RWPE1 (cell line): ENCODE data around the gene USP20.

Experiments
- CTCF ChIA-PET: fragments of 350-600 bp; sonication (Branson Sonifier 250); formaldehyde crosslinking; extraction: SDS; loops from one replicate; lab custom pipeline; 2021; lab: Yijun Ruan, JAX
- POLR2A ChIA-PET: fragments of 400-600 bp; formaldehyde crosslinking; extraction: SDS; loops from one replicate; lab custom pipeline; 2020; ENCODE audit warnings: antibody characterized with exemption; ENCODE audit not compliant: low non-redundant PET; lab: Yijun Ruan, JAX
- DNase-seq: peaks from one replicate; pipeline ENCODE4 v3.0.0; 2012; ENCODE audit warnings: low spot score
- H3K27ac ChIP-seq: fragments of 450-650 bp; 2 replicates; pipeline ENCODE4 v1.5.1; 2017
- TF ChIP-seq, protein P1 (sequence below): fragments of 450-650 bp; conservative IDR thresholded peaks from 2 replicates; pipeline ENCODE4 v1.5.1; 2017; ENCODE audit warnings: low read depth, mild to moderate bottlenecking

USP20 gene

DNA sequence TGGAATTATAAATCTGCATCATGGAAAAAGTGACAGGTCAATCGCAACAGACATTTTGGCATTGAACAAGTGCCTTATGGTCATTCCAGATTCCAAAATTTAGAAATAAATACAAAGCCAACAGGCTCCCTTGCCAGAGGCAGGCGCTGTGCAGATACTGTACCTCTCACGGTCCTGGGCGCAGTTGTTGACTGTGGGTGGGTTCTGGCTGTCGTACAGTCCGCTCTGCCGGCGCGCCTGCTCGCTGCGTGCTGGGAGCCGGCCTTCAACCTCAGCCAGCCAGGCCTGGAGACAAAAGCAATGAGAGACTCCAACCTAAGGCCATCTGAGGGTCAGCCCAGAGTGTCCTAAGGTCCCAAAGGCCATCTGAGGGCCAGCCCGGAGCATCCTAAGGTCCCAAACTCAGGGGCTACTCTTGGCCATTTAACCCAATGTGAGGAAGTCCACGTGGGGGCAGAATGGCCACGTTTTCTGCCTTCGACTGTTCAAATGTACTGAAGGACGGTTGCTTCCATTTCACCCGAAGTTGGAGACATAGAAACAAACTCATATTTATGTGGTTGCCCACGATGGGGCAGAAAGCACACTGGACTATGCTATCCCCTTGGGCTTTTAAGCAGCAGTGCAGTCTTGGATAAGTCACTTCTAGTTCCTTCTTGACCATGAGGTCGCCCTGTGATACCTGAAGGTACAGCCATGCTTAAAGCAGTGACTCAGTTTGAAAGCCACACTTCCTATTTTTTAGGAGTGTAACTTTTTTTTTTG is 65.2 kb downstream of the USP20 start:
- CTCF ChIA-PET: no interaction called here
- TF ChIP-seq, protein P1, sequence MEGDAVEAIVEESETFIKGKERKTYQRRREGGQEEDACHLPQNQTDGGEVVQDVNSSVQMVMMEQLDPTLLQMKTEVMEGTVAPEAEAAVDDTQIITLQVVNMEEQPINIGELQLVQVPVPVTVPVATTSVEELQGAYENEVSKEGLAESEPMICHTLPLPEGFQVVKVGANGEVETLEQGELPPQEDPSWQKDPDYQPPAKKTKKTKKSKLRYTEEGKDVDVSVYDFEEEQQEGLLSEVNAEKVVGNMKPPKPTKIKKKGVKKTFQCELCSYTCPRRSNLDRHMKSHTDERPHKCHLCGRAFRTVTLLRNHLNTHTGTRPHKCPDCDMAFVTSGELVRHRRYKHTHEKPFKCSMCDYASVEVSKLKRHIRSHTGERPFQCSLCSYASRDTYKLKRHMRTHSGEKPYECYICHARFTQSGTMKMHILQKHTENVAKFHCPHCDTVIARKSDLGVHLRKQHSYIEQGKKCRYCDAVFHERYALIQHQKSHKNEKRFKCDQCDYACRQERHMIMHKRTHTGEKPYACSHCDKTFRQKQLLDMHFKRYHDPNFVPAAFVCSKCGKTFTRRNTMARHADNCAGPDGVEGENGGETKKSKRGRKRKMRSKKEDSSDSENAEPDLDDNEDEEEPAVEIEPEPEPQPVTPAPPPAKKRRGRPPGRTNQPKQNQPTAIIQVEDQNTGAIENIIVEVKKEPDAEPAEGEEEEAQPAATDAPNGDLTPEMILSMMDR: no peak
- POLR2A ChIA-PET: no interaction called here
- H3K27ac ChIP-seq: no peak overlapping the region
- DNase-seq: no peak

DNA sequence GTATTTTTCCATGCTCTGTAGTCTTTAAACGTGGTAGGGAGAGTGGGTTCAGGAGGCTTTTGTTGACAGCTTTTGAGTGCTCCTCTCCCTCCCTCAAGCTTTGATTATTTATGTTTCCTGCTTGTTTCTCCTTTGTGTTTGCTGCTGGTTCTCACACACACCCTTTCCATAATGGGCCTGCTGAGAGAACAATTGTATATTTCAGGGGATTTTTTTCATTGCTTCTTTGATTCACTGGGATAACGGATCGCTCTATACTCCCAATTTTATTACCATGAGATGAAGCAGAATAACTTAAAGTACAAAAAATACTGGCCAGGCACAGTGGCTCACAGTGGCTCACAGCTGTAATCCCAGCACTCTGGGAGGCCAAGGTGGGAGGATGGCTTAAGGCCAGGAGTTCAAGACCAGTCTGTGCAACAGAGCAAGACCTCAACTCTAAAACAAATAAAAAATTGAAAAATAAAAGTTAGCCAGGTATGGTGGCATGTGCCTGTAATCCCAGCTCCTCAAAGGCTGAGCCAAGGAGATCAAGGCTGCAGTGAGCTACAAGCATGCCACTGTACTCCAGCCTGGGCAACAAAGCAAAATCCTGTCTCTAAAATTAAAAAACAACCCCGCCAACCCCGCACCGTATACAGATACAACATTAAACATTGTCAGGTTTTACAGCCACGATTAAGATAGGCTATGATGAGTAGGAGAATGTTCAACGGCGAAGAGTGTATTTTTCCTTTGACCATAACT is 66.9 kb downstream of the USP20 start:
- POLR2A ChIA-PET: no interaction called here
- CTCF ChIA-PET: no interaction called here
- no peak overlapping the region for H3K27ac ChIP-seq

DNA sequence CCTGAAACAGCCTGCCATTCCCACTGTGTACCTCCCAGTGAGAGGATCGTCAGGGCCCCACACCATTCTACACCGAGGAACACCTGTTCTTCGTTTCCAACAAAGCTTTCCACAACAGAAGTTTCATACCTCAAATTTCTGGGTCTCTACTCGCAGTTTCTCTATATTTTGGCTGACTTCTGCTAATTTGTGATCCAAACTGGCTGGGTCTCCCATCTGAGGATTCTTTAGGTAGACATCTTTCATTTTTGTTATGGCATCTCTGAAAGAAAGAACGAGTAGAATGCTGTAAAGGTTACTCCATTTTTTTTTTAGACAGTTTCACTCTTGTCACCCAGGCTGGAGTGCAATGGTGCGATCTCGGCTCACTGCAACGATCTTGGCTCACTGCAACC is 67.5 kb downstream of the USP20 start:
- TF ChIP-seq, protein P1: no peak
- ChIA-PET POLR2A (no interaction called here), CTCF (no interaction called here)
- no peak overlapping the region for H3K27ac ChIP-seq
- no peak for DNase-seq

More for the DNA sequence above, 66.9 kb downstream of the USP20 start:
- TF ChIP-seq, protein P1: no peak
- no peak for DNase-seq

- POLR2A ChIA-PET: no interaction called here
- TF ChIP-seq, protein P1: no peak
- CTCF ChIA-PET: interaction anchor here (0.6 to 0.7 kb wide), 2 partner anchors 28 to 567 kb away, joined by 3 to 4 read pairs; no protein-coding TSS in a partner anchor
- no peak overlapping the region for H3K27ac ChIP-seq
- DNase-seq: no peak
Measured at GRCh38 chr9:129904734-129905133, 69.5 kb downstream of the USP20 start.

- ChIA-PET POLR2A (interaction anchor here (0.8 kb wide), 1 partner anchor 10 kb away, joined by 3 read pairs; no protein-coding TSS in a partner anchor), CTCF (no interaction called here)
- no peak overlapping the region for H3K27ac ChIP-seq
- TF ChIP-seq, protein P1: no peak
- DNase-seq: no peak
Measured at GRCh38 chr9:129906298-129906697, 71.0 kb downstream of the USP20 start.

- DNase-seq: no peak
- H3K27ac ChIP-seq: no peak overlapping the region
- TF ChIP-seq, protein P1: no peak
- POLR2A ChIA-PET: no interaction called here
- CTCF ChIA-PET: no interaction called here
Measured at GRCh38 chr9:129907201-129907600, 71.9 kb downstream of the USP20 start.
